ENCODE results near the gene TBC1D1. TPM values are rescaled to one million over a fixed set of nuclear protein-coding genes. Genes with fewer than 3 reads are reported as not detected.

Gene TBC1D1
- total and polyA plus RNA-seq, 8 donors = 16.2 to 41.0 (median 24.6) TPM

DNA sequence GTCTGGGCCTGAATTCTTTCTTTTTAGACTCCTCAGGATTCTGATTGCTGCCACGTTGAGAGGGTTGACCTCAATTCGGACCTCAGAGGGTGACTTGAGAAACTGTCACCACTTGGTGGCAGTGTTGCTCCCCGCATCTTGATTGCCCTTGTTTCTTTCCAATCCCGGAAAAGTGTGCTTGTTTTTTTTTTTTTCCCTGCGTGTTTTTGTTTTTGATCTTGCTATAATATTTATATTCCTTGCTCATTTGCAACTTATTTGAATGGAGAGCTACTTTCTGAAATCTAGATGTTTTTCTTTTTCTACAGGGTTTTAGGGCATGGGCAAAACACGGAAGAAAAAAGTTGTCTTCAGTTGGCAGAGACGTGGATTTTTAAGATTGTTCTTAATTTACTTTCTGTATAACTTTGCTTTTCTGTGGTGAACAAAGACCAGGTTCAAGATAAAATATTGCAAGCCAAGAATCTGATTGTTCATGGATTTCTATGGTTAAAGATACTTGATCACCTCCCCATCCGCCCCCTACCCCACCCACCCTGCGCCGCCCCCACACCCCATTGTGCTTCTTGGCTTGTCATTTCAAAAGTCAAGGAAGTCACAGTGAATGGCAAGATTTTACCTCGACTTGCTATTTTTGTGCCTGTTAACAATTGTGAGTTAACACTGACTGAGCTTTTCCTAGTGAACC, 171.3 kb downstream of the TBC1D1 start:
- Histone ChIP-seq H3K36me3 (no peaks in the 10 kb centered on the region), H3K9me3 (no peaks in the 10 kb centered on the region), H3K4me3 (peak overlapping the region in 2 of 4 donors; percentile 7 to 32), H3K27ac (peak overlapping the region in 2 of 4 donors; percentile 60 to 65), H3K27me3 (no peaks in the 10 kb centered on the region), H3K4me1 (peaks cover 0 to 6% (median 0%) of the 10 kb centered on the region in 3 donors)
- intact Hi-C loops (cut with DNase I) = loop anchor here (10.0 kb wide), 3 partner anchors 103 to 673 kb away; no protein-coding TSS in a partner anchor
- ATAC-seq (peak; percentile 81 to 97 (median 94)), DNase-seq (peak in 5 of 6 donors; percentile 70 to 83 (median 77)), FAIRE-seq (peak; percentile 86)
- TF ChIP-seq, protein P1, sequence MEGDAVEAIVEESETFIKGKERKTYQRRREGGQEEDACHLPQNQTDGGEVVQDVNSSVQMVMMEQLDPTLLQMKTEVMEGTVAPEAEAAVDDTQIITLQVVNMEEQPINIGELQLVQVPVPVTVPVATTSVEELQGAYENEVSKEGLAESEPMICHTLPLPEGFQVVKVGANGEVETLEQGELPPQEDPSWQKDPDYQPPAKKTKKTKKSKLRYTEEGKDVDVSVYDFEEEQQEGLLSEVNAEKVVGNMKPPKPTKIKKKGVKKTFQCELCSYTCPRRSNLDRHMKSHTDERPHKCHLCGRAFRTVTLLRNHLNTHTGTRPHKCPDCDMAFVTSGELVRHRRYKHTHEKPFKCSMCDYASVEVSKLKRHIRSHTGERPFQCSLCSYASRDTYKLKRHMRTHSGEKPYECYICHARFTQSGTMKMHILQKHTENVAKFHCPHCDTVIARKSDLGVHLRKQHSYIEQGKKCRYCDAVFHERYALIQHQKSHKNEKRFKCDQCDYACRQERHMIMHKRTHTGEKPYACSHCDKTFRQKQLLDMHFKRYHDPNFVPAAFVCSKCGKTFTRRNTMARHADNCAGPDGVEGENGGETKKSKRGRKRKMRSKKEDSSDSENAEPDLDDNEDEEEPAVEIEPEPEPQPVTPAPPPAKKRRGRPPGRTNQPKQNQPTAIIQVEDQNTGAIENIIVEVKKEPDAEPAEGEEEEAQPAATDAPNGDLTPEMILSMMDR (IDR thresholded peaks at IDR 0.05) = peak; percentile 60 to 81 (median 78)
- WGBS, 2 donors = 10 to 14% methylated on average over 11 of the region's 11 CpGs

DNA sequence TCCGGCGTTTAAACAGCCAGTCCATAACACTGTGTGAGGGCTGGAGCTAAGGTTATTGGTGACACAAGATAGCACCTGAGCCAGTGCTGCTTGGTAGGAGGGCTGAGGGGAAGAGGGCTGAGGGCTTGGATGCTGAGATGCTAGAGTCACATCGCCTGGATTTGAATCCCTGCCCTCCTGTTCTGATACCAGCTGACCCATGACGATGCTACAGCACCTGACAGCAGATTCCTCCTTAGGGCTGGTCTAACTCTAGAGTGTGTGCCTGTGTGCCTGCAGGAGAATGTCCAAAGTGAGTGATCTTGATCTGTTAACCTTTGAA, 171.9 kb downstream of the TBC1D1 start:
- Histone ChIP-seq H3K36me3 (no peaks in the 10 kb centered on the region), H3K27ac (peak overlapping the region in 2 of 4 donors; percentile 60 to 65), H3K27me3 (no peaks in the 10 kb centered on the region), H3K4me3 (no peak overlapping the region), H3K4me1 (peaks cover 0 to 6% (median 0%) of the 10 kb centered on the region in 3 donors), H3K9me3 (no peaks in the 10 kb centered on the region)
- ATAC-seq (peak in 3 of 4 donors; percentile 58 to 77 (median 77)), DNase-seq (no peak), FAIRE-seq (no peak)
- 40 to 54% methylated on average over 4 of the region's 4 CpGs for WGBS, 2 donors
- TF ChIP-seq, protein P1 (IDR thresholded peaks at IDR 0.05) = no peak
- intact Hi-C loops (cut with DNase I) = loop anchor here (10.0 kb wide), 3 partner anchors 102 to 672 kb away; no protein-coding TSS in a partner anchor

DNA sequence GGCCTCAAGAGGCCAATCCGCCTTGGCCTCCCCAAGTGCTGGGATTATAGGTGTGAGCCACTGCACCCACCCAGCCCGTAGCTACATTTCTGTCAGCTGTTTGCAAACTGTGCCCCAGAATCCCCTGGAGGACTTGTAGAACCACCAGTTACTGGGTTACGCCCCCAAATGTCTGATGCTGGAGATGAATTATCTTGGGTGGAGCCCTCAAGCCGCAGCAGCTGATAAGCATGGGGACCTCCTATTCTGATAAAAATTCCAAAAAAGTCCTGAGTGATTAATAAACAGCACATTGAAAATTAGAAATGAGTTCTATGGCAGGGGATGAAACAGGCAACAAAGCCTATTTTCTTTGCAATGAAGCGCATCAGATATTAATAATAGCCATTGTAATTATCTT, 174.3 kb downstream of the TBC1D1 start:
- FAIRE-seq = no peak
- TF ChIP-seq, protein P1 (IDR thresholded peaks at IDR 0.05) = no peak
- DNase-seq = no peak
- intact Hi-C loops (cut with DNase I) = loop anchor here (10.0 kb wide), 3 partner anchors 100 to 670 kb away; no protein-coding TSS in a partner anchor
- no peaks in the 10 kb centered on the region for H3K9me3 ChIP-seq
- H3K27ac ChIP-seq = no peak overlapping the region
- no peak overlapping the region for H3K4me3 ChIP-seq
- no peaks in the 10 kb centered on the region for H3K36me3 ChIP-seq
- no peak for ATAC-seq
- WGBS, 2 donors = 73 to 87% methylated on average over 5 of the region's 5 CpGs
- no peaks in the 10 kb centered on the region for H3K27me3 ChIP-seq
- H3K4me1 ChIP-seq = peaks cover 5 to 14% (median 8%) of the 10 kb centered on the region in 3 donors

DNA sequence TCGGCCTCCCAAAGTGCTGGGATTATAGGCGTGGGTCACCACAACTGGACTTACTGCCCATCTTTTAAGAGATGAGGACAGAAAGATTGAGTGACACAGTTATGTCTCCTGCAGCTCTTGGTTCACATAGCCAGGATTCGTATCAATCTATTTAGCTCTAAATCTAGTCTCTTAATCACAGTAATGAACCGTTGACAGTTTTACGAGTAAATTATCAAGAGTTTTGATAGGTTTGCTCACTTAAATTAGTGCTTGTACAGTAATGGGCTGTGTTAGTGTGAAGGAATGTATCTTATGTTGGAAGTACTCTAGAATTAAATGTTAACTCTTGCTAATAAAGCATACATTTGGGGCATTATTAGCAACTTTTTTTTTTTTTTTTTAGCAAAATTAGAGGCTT, 175.0 kb downstream of the TBC1D1 start:
- intact Hi-C loops (cut with DNase I) = loop anchor here (10.0 kb wide), 3 partner anchors 99 to 669 kb away; no protein-coding TSS in a partner anchor
- no peak for FAIRE-seq

More for the DNA sequence above, 175.0 kb downstream of the TBC1D1 start:
- 64 to 68% methylated on average over 5 of the region's 5 CpGs for WGBS, 2 donors
- H3K4me3 ChIP-seq = no peak overlapping the region
- TF ChIP-seq, protein P1 (IDR thresholded peaks at IDR 0.05) = no peak
- no peaks in the 10 kb centered on the region for H3K27me3 ChIP-seq
- H3K9me3 ChIP-seq = no peaks in the 10 kb centered on the region
- peaks cover 5 to 18% (median 11%) of the 10 kb centered on the region in 3 donors for H3K4me1 ChIP-seq
- DNase-seq (no peak), ATAC-seq (no peak)
- no peak overlapping the region for H3K27ac ChIP-seq
- no peaks in the 10 kb centered on the region for H3K36me3 ChIP-seq

Data from pancreas (tissue), 10 donors.